ENCODE data around the gene NUSAP1.
"Not testable (repeated sequence)": the region's sequence is repeated elsewhere in the genome, so short reads cannot be mapped to it uniquely, and the experiment has no call there.

The NUSAP1 gene

GRCh38 chr15:41332194-41333025 is at the start of gene NUSAP1, which contains the start of gene OIP5:
TSS of gene NUSAP1 (plus strand) at chr15:41332881. CDS start at chr15:41332958, 77 bp downstream.
TSS of gene OIP5 (minus strand) at chr15:41332591. CDS start at chr15:41332561, 30 bp downstream.
- POLR2A ChIA-PET: interaction anchor here (1.0 kb wide), 1 partner anchor 9 kb away, joined by 9 read pairs; no protein-coding TSS in a partner anchor
- CTCF ChIA-PET: interaction anchor here (0.7 to 2.0 kb wide), 15 partner anchors 9 to 473 kb away, joined by 3 to 8 read pairs (median 3); partner anchors contain the start of gene VPS18
- TF ChIP-seq CTCF (IDR thresholded peaks at IDR 0.05; ENCODE audit: control extremely low read depth, extremely low read depth, low read depth, missing control alignments): no peak
- DNase-seq (ENCODE audit: extremely low spot score): peak; percentile 99

- CTCF ChIA-PET: interaction anchor here (1.0 to 1.1 kb wide), 2 partner anchors 27 to 52 kb away, joined by 3 to 4 read pairs; partner anchors contain the start of gene CHP1
Observed at GRCh38 chr15:41282980-41283652, 49.6 kb upstream of the NUSAP1 start.

GRCh38 chr15:41283653-41284426 is 48.8 kb upstream of the NUSAP1 start:
- DNase-seq (ENCODE audit: extremely low spot score): peak; percentile 99
- no peak for TF ChIP-seq CTCF (IDR thresholded peaks at IDR 0.05; ENCODE audit: control extremely low read depth, extremely low read depth, low read depth, missing control alignments)
- POLR2A ChIA-PET: interaction anchor here (0.6 to 0.7 kb wide), 3 partner anchors 33 to 719 kb away, joined by 4 to 5 read pairs (median 5); partner anchors contain the start of gene CCDC32
- CTCF ChIA-PET: interaction anchor here (1.0 to 1.1 kb wide), 2 partner anchors 26 to 53 kb away, joined by 3 to 4 read pairs; partner anchors contain the start of gene CHP1

More at GRCh38 chr15:41282980-41283652, 49.6 kb upstream of the NUSAP1 start:
- POLR2A ChIA-PET: interaction anchor here (0.6 to 0.7 kb wide), 3 partner anchors 34 to 718 kb away, joined by 4 to 5 read pairs (median 5); partner anchors contain the start of gene CCDC32
- not testable (repeated sequence) for DNase-seq (ENCODE audit: extremely low spot score)

GRCh38 chr15:41284427-41285177 is 48.1 kb upstream of the NUSAP1 start:
- TF ChIP-seq CTCF (IDR thresholded peaks at IDR 0.05; ENCODE audit: control extremely low read depth, extremely low read depth, low read depth, missing control alignments): no peak
- DNase-seq (ENCODE audit: extremely low spot score): no peak
- CTCF ChIA-PET: interaction anchor here (1.1 kb wide), 1 partner anchor 25 kb away, joined by 3 read pairs; no protein-coding TSS in a partner anchor
- POLR2A ChIA-PET: no interaction called here

- ChIA-PET POLR2A (no interaction called here), CTCF (interaction anchor here (1.6 kb wide), 1 partner anchor 48 kb away, joined by 6 read pairs; the partner anchor contains the start of genes NUSAP1 and OIP5)
- no peak for TF ChIP-seq CTCF (IDR thresholded peaks at IDR 0.05; ENCODE audit: control extremely low read depth, extremely low read depth, low read depth, missing control alignments)
- DNase-seq (ENCODE audit: extremely low spot score): no peak
Observed at GRCh38 chr15:41285285-41285684, 47.4 kb upstream of the NUSAP1 start.
